HL-60 (cell line): ENCODE results near the gene DLX3.

ENCODE experiments used
- GABPA ChIP-seq: IDR thresholded peaks from 2 replicates; pipeline ENCODE4 v1.6.1; 2012; ENCODE audit warnings: low read depth
- POLR2AphosphoS5 ChIP-seq: IDR thresholded peaks from 2 replicates; pipeline ENCODE4 v1.6.1; 2012; ENCODE audit warnings: low read depth
- TF ChIP-seq, protein P1 (sequence below): IDR thresholded peaks from one replicate; pipeline ENCODE4 v1.5.1; 2011; ENCODE audit warnings: low read length, control low read depth, inconsistent platforms; ENCODE audit not compliant: insufficient read depth
- TF ChIP-seq, protein P2 (sequence below): IDR thresholded peaks from 2 replicates; pipeline ENCODE4 v1.6.1; 2012; ENCODE audit warnings: low read depth; ENCODE audit not compliant: insufficient replicate concordance

DNA sequence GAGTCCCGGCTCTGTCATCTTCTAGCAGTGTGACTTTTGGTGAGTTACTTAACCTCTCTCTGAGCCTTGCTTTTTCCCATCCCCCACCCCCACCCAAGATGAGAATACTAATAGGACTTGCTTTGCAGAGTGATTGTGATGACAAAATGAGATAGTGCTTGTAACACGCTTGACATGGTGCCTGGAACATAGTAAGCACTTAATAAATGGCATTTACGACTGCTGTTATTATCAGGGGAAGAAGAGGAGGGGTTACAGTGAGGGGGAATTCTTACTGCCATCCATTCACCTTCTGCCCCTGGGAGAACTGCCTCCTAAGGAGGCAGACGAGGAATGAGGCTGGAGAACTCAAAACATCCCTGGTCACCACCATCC is 18.2 kb downstream of the DLX3 start:
- TF ChIP-seq, protein P1, sequence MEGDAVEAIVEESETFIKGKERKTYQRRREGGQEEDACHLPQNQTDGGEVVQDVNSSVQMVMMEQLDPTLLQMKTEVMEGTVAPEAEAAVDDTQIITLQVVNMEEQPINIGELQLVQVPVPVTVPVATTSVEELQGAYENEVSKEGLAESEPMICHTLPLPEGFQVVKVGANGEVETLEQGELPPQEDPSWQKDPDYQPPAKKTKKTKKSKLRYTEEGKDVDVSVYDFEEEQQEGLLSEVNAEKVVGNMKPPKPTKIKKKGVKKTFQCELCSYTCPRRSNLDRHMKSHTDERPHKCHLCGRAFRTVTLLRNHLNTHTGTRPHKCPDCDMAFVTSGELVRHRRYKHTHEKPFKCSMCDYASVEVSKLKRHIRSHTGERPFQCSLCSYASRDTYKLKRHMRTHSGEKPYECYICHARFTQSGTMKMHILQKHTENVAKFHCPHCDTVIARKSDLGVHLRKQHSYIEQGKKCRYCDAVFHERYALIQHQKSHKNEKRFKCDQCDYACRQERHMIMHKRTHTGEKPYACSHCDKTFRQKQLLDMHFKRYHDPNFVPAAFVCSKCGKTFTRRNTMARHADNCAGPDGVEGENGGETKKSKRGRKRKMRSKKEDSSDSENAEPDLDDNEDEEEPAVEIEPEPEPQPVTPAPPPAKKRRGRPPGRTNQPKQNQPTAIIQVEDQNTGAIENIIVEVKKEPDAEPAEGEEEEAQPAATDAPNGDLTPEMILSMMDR: no peak
- TF ChIP-seq POLR2AphosphoS5: no peak
- TF ChIP-seq GABPA: no peak
- TF ChIP-seq, protein P2, sequence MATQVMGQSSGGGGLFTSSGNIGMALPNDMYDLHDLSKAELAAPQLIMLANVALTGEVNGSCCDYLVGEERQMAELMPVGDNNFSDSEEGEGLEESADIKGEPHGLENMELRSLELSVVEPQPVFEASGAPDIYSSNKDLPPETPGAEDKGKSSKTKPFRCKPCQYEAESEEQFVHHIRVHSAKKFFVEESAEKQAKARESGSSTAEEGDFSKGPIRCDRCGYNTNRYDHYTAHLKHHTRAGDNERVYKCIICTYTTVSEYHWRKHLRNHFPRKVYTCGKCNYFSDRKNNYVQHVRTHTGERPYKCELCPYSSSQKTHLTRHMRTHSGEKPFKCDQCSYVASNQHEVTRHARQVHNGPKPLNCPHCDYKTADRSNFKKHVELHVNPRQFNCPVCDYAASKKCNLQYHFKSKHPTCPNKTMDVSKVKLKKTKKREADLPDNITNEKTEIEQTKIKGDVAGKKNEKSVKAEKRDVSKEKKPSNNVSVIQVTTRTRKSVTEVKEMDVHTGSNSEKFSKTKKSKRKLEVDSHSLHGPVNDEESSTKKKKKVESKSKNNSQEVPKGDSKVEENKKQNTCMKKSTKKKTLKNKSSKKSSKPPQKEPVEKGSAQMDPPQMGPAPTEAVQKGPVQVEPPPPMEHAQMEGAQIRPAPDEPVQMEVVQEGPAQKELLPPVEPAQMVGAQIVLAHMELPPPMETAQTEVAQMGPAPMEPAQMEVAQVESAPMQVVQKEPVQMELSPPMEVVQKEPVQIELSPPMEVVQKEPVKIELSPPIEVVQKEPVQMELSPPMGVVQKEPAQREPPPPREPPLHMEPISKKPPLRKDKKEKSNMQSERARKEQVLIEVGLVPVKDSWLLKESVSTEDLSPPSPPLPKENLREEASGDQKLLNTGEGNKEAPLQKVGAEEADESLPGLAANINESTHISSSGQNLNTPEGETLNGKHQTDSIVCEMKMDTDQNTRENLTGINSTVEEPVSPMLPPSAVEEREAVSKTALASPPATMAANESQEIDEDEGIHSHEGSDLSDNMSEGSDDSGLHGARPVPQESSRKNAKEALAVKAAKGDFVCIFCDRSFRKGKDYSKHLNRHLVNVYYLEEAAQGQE: no peak
